ENCODE measurements around the gene TADA2B. TPM values are rescaled to one million over a fixed set of nuclear protein-coding genes. Genes with fewer than 3 reads are reported as not detected.

The TADA2B gene
- total RNA-seq, 1 donor from 2014 or later = 21.7 TPM

DNA sequence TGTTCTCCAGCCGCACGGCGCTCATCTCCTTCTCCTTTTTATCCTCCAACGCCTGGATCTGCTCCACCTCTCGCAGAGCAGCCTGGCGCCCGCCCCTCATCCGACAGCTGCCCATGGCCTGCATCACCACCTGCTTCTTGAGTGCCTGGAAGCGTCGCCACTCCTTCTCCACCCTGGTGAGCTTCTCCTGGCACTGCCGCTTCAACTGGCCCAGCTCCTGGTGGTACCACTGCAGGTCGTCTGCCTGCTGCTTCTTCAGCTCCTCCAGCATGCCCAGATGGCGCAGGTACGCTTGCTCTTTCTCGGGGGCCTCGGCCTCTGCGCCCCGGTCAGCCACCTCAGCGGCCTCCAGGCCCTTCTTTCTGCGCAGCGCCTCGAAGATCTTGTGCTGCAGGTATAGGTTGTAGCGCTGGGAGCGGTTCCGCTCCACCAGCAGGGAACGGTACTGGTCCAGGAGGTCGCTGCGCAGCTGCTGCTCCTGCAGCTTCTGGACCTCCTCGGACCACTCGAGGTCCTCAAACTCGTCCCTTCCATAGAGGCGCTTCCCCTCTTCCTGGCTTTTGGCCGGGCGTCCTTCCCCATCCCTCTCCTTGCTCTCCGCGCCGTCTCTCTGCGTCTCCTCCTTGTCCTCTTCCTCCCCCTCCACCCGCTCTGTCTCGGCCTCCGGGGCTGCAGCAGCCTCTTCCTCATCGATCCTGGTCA lies 1.2 kb upstream of the TADA2B start:
- peak; percentile 50 for DNase-seq

DNA sequence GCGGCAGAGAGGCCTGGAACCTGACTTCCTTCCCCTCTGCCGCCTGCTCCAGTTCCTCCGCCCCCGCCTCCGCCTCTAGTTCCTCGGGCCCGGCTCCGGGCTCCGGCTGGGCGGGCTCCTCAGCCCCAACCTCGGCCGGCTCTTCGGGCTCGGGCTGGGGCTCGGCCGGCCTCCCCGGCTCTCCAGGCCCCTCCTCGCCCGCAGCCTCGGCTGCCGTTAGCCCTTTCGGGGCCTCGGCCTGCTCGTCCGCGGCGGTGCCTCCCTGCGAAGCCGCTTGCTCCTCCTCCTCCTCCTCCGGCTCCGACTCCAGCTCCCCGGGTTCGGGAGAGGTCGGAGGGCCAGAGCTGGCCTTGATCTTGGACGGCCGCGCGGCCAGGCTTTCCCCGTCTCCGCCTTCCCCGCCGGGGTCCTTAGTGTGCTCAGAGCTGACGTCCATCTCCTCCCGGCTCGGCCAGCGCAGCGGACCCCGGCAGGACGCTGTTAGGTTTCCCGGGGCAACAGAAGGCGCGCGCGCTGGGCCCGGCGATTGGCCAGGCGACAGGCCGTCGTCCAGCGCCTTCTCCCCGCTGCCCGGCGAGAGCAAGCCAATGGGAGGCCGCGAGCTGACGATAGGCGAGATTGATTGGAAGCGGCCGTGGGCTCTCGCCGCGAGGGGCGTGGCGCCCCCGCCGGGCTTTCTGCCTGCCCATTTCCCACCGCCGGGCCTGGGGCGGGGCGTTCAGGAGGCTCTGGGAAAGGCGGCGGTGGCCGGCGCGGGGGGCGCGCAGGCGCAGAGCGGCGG lies 479 bp upstream of the TADA2B start:
- DNase-seq = peak; percentile 96

GRCh38 chr4:7044137-7044930 lies 1.2 kb downstream of the TADA2B start:
- DNase-seq = no peak

GRCh38 chr4:7045553-7045952 lies 2.4 kb downstream of the TADA2B start:
- no peak for DNase-seq

- DNase-seq = no peak
These were observed 3.1 kb downstream of the TADA2B start for GRCh38 chr4:7045961-7046921.

DNA sequence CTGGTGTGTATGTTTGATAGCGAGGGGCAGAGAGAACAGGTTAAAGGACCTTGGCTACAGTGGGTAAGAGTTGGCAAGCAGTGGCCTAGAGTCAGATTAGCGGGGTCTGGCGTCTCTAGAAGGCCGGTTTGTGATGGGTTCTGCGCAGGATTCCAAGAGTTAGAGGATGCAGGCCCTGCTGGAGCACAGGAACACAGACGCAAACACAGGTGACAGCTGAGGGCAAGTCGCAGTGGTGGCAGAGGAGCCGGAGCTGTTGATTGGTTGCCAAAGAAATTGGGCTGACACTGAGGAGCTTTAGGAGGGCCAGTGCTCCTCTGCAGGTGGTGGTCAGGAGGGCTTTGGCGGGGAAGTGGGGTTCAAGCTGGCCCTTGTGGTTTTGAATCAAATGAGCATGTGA lies 3.8 kb downstream of the TADA2B start:
- DNase-seq = no peak

GRCh38 chr4:7048642-7049041 lies 5.5 kb downstream of the TADA2B start:
- no peak for DNase-seq

GRCh38 chr4:7049295-7049694 lies 6.1 kb downstream of the TADA2B start:
- DNase-seq = no peak

DNA sequence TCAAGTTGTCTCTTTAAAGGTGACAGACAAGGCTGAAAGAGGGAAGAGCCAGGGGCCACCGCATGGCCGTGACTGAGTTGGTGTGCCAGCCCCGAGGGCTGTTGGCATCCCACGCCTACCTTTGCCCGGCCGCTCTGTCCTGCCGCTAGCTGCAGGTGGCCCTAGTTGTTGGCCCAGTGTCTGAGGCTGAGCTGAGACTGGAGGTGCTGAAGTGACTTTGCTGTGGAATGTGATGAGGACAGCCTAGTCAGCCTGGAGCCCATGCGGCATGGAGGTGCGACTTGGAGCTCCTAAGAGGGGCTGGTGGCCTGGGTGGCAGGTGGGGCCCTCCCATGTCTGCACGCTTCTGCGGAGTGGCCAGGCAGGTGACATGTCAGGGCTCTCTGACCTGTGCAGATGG lies 6.6 kb downstream of the TADA2B start:
- no peak for DNase-seq

DNA sequence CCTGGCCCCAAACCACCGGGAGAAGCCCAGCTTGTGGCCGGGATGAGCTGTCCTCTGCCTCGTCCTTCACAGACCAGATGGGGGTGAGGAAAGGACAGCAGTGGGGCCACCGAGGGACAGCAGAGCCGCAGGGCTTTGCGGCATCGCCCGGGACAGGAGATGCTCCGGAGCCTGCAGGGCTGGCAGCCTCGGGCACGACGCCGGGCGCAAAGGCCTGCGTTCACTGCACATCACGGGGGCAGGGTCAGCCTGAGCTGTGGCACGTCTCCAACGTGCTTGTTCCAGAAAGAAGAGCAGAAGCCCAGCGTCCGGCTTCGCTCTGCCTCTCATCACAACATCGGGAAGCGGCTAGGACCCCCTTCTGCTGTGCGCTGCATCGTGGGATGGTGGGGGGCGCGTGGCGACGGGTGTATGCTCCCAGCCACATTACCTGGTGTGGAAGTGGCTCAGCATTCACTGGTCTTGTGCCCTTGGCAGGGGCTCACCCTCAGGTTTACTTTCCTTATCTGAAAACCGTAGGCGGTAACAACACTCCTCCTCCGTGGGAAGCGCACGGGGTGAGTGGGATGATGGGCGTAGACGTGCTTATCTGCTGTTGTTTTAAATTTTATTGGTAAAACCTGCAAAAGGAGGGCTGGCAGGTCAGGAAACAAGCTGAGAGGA lies 7.4 kb downstream of the TADA2B start:
- DNase-seq = no peak

DNA sequence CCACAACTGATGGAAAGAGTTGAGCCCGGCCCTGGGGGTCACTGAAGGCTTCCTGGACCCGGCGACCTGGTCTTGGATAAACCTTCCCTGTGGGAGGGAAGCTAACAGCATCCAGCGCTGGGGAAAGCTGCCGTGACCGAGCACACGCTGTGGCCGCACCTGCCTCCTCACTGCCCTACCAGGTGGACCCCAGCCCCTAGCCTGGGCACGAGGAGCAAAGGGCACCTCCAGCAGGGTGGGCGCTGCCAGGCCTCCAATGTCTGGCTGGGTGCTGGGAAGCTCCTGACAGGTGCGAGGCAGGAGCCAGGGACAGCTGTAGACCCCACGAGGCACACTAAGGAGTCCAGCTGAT lies 7.9 kb downstream of the TADA2B start:
- DNase-seq = no peak

DNA sequence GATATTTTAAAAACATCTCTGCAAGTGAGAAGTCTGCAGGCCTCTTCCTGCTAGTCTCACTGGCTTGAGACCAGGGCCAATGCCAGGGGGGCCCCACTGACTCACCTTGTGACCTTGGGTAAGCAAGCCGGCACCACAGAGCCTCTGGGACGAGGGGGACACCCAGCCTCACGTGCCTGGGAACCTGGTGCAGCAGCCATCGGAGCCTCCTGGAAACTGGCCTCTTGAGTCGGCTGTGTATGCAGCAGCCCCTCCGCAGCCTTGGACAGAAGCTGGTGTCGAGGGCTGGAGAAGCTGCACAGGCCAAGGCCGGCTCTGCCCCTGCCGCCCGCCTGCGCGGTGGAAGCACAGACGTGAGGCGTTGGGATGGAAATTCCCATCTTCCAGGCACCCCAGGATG lies 8.7 kb downstream of the TADA2B start:
- no peak for DNase-seq

DNA sequence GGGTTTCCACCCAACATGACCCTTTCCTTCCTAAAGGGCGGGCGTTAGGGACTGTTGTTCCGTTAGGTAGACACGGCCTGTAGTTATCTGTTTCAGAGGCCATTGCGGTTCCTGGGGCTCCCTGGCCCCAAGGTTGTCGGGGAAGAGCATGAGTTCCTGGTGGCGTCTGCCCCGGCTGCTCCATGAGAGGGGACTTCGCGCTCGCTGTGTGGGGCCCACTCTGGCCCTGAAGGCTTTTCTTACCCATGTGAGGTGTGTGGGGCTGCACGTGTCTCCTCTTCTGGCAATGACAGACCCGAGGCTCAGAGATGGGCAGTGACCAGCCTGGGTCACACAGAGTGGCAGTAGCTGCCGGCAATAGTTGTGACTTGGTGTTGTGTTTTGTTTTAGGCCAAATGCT lies 9.1 kb downstream of the TADA2B start:
- DNase-seq = no peak

DNA sequence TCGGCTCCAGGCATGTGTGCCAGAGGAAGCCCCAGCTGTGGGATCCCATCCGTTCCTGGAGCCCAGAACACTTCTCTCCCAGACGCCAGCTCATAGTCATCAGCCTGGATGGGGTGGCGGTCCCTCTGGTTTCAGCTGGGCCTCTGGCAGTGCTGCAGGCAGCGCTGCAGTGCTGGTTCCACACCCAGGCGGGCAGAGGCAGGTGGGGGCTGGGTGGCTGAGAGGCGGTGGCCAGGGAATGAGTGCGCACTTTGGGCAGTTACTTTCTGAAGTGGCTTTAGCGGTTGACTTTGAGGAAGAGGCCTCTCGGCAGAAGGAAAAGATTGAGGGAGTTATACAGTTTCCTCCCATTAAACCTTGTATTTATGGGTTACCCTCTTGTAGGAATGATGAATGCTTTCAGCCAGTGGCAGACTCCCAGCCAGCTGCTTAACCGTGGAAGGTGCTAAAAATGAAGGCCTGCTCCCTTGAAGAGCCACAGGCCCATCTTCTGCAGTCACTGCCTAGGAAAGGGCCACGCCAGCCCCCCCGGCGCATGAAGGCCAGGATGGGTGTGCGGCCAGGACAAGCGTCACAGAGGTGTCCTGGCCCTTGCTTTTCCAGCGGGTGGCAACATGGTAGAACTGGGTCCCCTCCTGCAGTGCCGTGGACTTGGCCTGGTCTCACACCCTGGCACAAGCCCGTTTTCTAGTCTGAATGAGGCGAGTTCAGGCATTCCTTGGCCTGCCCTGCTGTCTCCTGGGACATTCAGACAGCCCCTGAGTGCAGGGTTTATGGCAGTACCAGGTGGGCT lies 9.9 kb downstream of the TADA2B start:
- DNase-seq = no peak

DNA sequence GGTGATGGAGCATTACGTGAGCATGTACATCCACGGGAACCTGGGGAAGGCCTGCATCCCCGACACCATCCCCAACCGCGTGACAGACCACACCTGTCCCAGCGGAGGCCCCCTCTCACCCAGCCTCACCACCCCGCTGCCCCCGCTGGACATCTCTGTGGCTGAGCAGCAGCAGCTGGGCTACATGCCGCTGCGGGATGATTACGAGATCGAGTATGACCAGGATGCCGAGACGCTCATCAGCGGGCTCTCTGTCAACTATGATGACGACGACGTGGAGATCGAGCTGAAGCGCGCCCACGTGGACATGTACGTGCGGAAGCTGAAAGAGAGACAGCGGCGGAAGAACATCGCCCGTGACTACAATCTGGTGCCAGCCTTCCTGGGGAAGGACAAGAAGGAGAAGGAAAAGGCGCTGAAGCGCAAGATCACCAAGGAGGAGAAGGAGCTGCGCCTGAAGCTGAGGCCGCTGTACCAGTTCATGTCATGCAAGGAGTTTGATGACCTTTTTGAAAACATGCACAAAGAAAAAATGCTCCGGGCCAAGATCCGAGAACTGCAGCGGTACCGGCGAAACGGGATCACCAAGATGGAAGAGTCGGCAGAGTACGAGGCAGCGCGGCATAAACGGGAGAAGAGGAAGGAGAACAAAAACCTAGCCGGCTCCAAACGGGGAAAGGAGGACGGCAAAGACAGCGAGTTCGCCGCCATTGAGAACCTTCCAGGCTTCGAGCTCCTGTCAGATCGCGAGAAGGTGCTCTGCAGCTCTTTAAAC lies 11.1 kb downstream of the TADA2B start:
- no peak for DNase-seq

DNA sequence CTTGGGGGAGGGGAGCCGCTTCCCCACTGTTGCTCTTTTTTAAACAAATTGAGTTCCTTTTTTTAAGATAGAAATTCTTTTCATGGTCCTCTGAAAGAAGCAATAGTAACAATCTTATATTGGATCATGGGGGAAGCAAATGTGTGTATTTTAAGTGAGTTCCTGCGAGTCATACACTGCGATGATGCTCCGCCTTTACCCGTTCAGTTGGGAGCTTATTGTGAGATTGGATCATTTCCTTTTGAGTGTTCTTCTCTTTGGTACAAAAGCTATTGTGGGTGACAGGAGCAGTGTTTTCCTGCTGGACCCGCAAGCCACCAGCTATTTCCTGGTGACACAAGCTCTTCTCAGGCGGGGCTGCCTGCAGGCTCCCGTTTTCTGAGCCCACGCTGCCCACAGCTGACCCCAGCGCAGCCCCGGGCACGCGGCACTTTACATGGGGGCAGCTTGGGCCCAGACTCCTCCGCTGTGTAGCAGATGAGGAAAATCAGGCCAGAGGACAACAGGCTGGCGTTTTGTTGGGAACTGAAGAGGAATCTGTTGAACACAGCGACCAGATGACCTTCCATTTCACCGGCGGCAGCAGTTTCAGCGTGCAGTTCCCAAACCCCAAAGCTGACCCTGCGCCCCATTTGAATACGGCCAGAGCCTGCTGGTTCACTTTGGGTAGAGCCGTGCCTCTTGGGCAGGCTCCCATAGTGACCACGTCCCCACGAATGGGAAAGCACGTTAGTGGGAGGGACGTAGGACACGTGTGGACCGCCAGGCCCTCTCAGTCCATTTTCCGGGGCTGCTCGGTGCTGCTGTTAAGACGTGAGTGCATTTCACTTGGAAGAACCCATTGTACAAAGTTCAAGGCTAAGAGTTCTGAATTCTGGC lies 12.2 kb downstream of the TADA2B start:
- no peak for DNase-seq

GRCh38 chr4:7055990-7056325 lies 12.8 kb downstream of the TADA2B start:
- DNase-seq = no peak

GRCh38 chr4:7058792-7059191 lies 15.6 kb downstream of the TADA2B start:
- DNase-seq = no peak

GRCh38 chr4:7059662-7060061 lies 16.5 kb downstream of the TADA2B start:
- no peak for DNase-seq

All from occipital lobe (tissue), 2 donors.